ENCODE results near the gene PNMA8B.

GRCh38 chr19:46530636-46531035 lies 35.0 kb upstream of the PNMA8B start:
- no peak for TF ChIP-seq CTCF (IDR thresholded peaks at IDR 0.05; ENCODE audit: insufficient read depth, low read depth, low read length)
- TF ChIP-seq EZH2 (IDR thresholded peaks at IDR 0.05; ENCODE audit: insufficient read depth, low read length): no peak
